Esophagus (tissue), 2 donors: Measurements from ENCODE around the gene PRKN. TPM values are rescaled to one million over a fixed set of nuclear protein-coding genes. Genes with fewer than 3 reads are reported as not detected.
"Not testable (repeated sequence)": the region's sequence is repeated elsewhere in the genome, so short reads cannot be mapped to it uniquely, and the experiment has no call there.

ENCODE experiments used
- H3K27ac ChIP-seq, 2 donors: one replicate each; pipeline ENCODE4 v1.5.1; 2013; ENCODE audit warnings: low read depth in 2 of 2, mild to moderate bottlenecking in 2 of 2, inconsistent platforms in 1 of 2, low read length in 1 of 2, moderate library complexity in 1 of 2
- H3K27me3 ChIP-seq, 2 donors: one replicate each; pipeline ENCODE4 v1.6.1; 2013; ENCODE audit warnings: low read length in 2 of 2, control low read depth in 1 of 2, mild to moderate bottlenecking in 1 of 2; ENCODE audit not compliant: insufficient read depth in 2 of 2, control insufficient read depth in 1 of 2
- H3K36me3 ChIP-seq, 2 donors: one replicate each; pipeline ENCODE4 v1.6.1; 2013; ENCODE audit warnings: low read length in 1 of 2; ENCODE audit not compliant: control insufficient read depth in 2 of 2, insufficient read depth in 2 of 2
- H3K4me1 ChIP-seq, 2 donors: one replicate each; pipeline ENCODE4 v1.6.1; 2013; ENCODE audit warnings: low read length in 1 of 2; ENCODE audit not compliant: control insufficient read depth in 2 of 2, insufficient read depth in 2 of 2
- H3K4me3 ChIP-seq, 2 donors: one replicate each; pipeline ENCODE4 v1.5.1; 2013; ENCODE audit warnings: low read length in 2 of 2, mild to moderate bottlenecking in 2 of 2, low read depth in 1 of 2, moderate library complexity in 1 of 2
- H3K9me3 ChIP-seq, 2 donors: one replicate each; pipeline ENCODE4 v1.6.1; 2013; ENCODE audit warnings: mild to moderate bottlenecking in 2 of 2, low read depth in 1 of 2, low read length in 1 of 2, moderate library complexity in 1 of 2; ENCODE audit not compliant: control insufficient read depth in 2 of 2, insufficient read depth in 1 of 2
- WGBS, 2 donors: extraction: QIAGEN DNeasy Blood & Tissue Kit; methylation state at CpG; one replicate each; pipeline ENCODE4 v1.1.7; 2013; 5-methylcytosine and 5-hydroxymethylcytosine counted together
- polyA plus RNA-seq, 2 donors: library from polyadenylated mRNA; stranded (reverse); fragments of 200-250 nt; gene quantifications; one replicate each; pipeline ENCODE4 v1.2.3, GENCODE V29; 2013
- donor health status: healthy with polysubstance abuse.
- donor health status: Bipolar disorder and iron deficiency.

The PRKN gene
- polyA plus RNA-seq, 2 donors, result 0.28 to 0.45 TPM

DNA sequence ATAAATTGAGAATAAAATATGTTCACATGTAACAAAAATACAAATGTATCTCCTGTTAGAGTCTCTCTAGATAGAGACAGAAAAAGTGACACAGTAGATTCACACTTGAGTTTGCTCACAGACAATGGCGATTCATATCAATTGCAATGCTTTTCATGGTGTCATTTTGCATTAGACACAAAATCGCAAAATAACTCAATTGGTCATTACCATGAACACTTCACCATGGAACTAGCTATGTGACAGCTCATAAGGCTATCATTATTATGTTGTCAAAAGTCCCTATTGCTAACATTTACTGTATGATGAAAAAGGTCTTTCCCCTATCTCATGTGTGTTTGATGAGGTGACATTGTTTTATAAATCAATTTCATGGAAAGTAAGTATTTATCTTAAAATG lies 1204.2 kb downstream of the PRKN start:
- Histone ChIP-seq H3K27ac (no peak overlapping the region), H3K4me1 (no peaks in the 10 kb centered on the region), H3K36me3 (no peaks in the 10 kb centered on the region), H3K9me3 (no peaks in the 10 kb centered on the region), H3K4me3 (no peak overlapping the region), H3K27me3 (no peaks in the 10 kb centered on the region)
- WGBS, 2 donors, result 65 to 88% methylated on average over 2 of the region's 2 CpGs

DNA sequence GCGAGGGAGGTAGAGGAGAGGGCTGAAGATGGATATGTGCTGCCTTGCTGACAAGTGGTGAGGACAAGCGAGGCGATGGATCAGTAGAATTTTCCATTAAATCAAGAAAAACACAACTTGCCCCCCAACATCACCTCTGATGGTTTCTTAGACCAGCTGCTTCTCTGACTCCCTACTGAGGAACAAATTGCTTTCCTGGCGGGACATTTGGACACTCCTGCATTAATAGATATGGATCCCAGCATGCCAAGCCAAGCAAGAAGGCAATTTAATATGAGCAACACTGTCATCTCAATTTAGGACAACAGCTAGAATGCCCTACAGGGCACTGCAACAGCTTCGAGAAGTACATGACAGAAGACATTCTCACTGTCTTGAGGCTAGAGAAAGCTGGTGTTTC lies 1205.3 kb downstream of the PRKN start:
- Histone ChIP-seq H3K27me3 (no peaks in the 10 kb centered on the region), H3K4me3 (no peak overlapping the region), H3K36me3 (no peaks in the 10 kb centered on the region), H3K4me1 (no peaks in the 10 kb centered on the region), H3K9me3 (no peaks in the 10 kb centered on the region), H3K27ac (no peak overlapping the region)
- 88 to 93% methylated on average over 5 of the region's 5 CpGs for WGBS, 2 donors

DNA sequence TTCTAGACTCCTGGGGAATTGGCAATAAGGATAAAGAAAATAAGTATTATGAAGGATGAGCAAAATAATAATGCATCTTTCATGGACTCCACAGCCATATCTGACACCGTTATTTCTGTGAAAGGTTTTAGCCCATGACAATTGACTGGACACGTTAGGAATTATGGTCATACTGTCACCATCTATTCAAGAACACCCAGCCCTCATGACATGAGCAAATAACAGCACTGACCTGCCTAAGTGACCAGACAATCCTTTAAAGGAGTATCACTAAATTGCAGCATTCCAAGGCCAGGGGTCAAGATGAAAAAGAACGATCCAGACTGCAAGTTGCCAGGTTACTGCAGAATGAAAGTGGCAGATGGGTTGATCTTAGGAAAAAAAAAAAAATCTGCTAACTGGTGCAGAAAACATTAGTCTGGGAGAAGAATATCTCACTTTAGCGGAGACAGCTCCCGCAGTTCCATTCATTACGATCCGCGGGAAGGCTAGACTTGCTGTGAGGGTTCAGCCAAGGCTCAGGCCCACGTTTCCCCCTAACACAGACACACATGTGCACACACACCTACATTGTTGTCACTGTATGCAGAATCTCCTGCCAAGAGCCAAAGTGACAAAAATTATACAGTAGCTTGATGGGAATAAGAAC lies 1216.0 kb downstream of the PRKN start:
- WGBS, 2 donors, result 80 to 81% methylated on average over 9 of the region's 9 CpGs
- H3K9me3 ChIP-seq, result no peaks in the 10 kb centered on the region
- H3K4me1 ChIP-seq, result no peaks in the 10 kb centered on the region

DNA sequence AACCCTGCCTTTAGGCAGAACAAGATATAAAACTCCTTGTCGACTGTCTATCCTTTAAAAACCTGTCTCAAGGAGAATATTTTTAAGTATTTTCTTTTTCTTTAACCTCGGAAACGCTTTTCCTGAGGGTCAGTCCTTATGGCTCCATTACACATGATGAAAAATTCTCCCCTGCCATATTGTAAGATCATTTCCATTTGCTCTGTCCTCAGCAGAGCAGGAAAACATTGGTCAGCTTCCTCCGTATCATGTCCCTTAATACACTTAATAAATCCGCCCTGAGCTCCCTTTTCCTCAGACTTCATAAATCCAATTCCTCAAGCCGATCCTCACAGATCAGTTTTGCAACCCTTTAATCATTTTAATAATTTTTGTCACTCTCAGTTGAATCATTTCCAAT lies 1219.2 kb downstream of the PRKN start:
- Histone ChIP-seq H3K27ac (no peak overlapping the region), H3K4me1 (no peaks in the 10 kb centered on the region), H3K36me3 (no peaks in the 10 kb centered on the region), H3K4me3 (no peak overlapping the region), H3K27me3 (no peaks in the 10 kb centered on the region), H3K9me3 (no peaks in the 10 kb centered on the region)
- 84% methylated on average over 6 of the region's 6 CpGs for WGBS, 2 donors

More for the DNA sequence above, 1216.0 kb downstream of the PRKN start:
- Histone ChIP-seq H3K4me3 (no peak overlapping the region), H3K36me3 (no peaks in the 10 kb centered on the region), H3K27me3 (no peaks in the 10 kb centered on the region), H3K27ac (no peak overlapping the region)

DNA sequence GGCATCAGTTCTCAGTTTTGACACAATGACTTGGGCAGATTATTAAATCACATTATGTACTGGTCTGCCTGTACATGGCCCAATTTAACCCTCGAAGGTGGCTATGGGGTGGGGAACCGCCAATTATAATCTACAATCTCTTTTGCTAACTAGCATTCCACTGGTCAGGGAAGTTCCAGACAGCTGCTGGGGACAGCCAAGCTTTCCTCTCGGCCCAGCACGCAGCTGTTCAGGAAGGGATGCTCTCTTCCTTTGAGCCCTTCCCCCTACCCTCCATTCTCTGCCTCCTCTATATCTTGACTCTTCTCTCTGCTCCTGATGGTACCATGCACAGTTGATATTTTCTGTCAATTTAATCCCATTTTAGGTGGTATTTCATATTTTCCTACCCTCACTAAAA lies 1220.2 kb downstream of the PRKN start:
- no peaks in the 10 kb centered on the region for H3K9me3 ChIP-seq
- H3K27me3 ChIP-seq, result no peaks in the 10 kb centered on the region
- H3K4me3 ChIP-seq, result no peak overlapping the region
- H3K27ac ChIP-seq, result no peak overlapping the region
- no peaks in the 10 kb centered on the region for H3K36me3 ChIP-seq
- WGBS, 2 donors, result 49 to 53% methylated on average over 4 of the region's 4 CpGs
- no peaks in the 10 kb centered on the region for H3K4me1 ChIP-seq

DNA sequence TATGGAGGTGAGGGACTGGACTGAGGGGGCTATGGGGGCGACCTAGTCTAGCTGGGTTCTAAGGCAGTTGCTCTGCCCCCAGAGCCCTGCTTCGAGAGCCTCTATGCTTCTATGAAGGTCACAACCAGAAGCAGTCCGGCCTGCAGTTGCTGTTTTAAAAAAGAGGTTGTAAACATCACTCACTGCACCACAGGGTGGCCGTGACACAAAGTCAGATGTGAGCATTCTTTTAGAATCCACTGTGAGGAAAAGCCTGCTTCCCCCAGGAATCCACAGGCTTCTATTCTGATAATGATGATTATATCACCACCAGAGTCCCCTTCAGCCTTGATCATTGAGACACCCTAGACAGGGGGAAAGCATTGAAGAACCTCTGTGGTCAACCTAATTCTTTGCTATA lies 1224.0 kb downstream of the PRKN start:
- Histone ChIP-seq H3K4me3 (no peak overlapping the region), H3K36me3 (no peaks in the 10 kb centered on the region), H3K27me3 (no peaks in the 10 kb centered on the region), H3K27ac (no peak overlapping the region), H3K4me1 (no peaks in the 10 kb centered on the region), H3K9me3 (no peaks in the 10 kb centered on the region)
- 76 to 78% methylated on average over 4 of the region's 4 CpGs for WGBS, 2 donors

DNA sequence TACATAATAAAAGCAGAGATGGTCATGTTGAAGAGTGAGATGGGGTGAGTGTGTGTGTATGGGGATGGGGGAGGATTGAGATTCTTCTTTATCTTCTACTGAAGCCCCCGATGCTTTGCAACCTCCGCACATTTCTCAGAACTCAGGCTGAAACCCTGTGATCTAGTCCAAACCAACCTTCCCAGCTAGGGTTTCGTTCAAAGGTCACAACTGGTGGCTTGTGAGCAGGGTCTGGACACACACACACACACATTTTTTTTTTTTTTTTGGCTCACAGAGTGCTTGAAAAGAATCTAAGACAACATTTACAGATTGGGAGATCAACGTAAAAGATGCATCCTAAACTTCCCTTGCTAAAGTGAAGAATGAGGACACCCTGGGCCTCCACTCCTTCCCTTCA lies 1228.7 kb downstream of the PRKN start:
- 85 to 92% methylated on average over 4 of the region's 4 CpGs for WGBS, 2 donors
- Histone ChIP-seq H3K4me3 (no peak overlapping the region), H3K27ac (no peak overlapping the region), H3K4me1 (no peaks in the 10 kb centered on the region), H3K36me3 (no peaks in the 10 kb centered on the region), H3K9me3 (peaks cover 0 to 4% of the 10 kb centered on the region in 2 donors), H3K27me3 (no peaks in the 10 kb centered on the region)

DNA sequence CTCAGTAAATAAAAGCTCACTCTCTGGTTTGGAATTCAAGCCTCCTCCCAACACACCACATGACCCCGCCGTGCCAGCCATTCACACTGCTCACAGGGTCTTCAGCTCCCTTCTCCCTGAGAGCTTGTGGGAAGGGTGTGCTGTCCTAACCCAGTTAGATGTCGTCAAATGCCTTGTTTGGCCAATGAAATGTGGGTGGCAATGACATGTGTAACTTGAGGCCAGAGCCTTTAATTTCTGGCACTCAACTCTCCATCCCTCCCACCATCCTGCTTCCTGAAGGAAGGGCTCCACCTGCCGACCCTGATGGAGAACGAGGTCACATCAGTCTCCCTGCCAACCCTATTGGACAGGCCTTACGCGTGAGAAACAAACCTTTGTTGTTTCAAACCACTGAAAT lies 1229.2 kb downstream of the PRKN start:
- Histone ChIP-seq H3K4me1 (no peaks in the 10 kb centered on the region), H3K27me3 (no peaks in the 10 kb centered on the region), H3K36me3 (no peaks in the 10 kb centered on the region), H3K27ac (no peak overlapping the region), H3K4me3 (no peak overlapping the region), H3K9me3 (peaks cover 0 to 4% of the 10 kb centered on the region in 2 donors)
- WGBS, 2 donors, result 55 to 58% methylated on average over 7 of the region's 7 CpGs

DNA sequence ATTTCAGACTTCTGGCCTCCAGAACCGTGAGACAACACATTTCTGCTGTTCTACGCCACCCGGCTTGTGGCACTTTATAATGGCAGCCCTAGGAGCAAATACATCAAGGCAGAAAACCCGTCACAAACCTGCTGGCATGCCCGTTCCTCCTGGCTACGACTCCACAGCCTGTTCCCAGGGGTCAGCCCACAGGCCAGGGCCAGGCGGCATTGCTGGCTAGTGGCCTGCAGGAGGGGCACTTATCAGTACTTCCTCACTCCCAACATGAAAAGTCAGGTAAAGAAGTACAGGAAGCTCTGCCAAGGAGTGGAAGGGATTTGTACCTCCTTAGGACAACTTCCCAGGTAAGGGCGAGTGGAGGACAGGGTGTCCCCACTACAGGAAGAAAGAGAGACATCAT lies 1230.6 kb downstream of the PRKN start:
- Histone ChIP-seq H3K27ac (no peak overlapping the region), H3K27me3 (no peaks in the 10 kb centered on the region), H3K36me3 (no peaks in the 10 kb centered on the region), H3K4me1 (no peaks in the 10 kb centered on the region), H3K4me3 (no peak overlapping the region), H3K9me3 (peaks cover 0 to 4% of the 10 kb centered on the region in 2 donors)
- WGBS, 2 donors, result 80 to 87% methylated on average over 8 of the region's 8 CpGs

DNA sequence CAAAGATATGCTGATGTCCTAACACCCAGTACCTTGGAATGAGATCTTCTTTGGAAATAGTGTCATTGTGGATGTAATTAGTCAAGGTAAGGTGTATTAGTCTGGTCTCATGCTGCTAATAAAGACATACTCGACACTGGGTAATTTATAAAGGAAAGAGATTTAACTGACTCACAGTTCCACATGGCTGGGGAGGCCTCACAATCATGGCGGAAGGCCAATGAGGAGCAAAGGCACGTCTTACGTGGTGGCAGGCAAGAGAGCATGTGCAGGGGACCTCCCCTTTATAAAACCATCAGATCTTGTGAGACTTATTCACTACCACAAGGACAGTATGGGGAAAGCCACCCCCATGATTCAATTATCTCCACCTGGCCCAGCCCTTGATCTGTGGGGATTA lies 1231.3 kb downstream of the PRKN start:
- H3K27me3 ChIP-seq, H3K9me3 ChIP-seq, H3K27ac ChIP-seq, H3K36me3 ChIP-seq, H3K4me1 ChIP-seq, H3K4me3 ChIP-seq: not testable (repeated sequence)
- 84 to 87% methylated on average over 4 of the region's 4 CpGs for WGBS, 2 donors
